BLaER1 treated with 17β-estradiol and CSF1 and Interleukin-3, amounts not matched to agents 10 nM and 100 nM (cell line): ENCODE measurements around the gene PSMD5.

Experiments
- H3K27ac ChIP-seq, 11 experiments: shearing (Covaris generic); formaldehyde crosslinking; 2 replicates each; pipeline ENCODE4 v1.8.1; 2022
- H3K27me3 ChIP-seq, 11 experiments: shearing (Covaris generic); formaldehyde crosslinking; 2 replicates each; pipeline ENCODE4 v1.8.1; 2022
- H3K36me3 ChIP-seq, 11 experiments: shearing (Covaris generic); formaldehyde crosslinking; 2 replicates each; pipeline ENCODE4 v1.8.1; 2022
- H3K4me1 ChIP-seq, 10 experiments: shearing (Covaris generic); formaldehyde crosslinking; 2 replicates each; pipeline ENCODE4 v1.8.1; 2022
- H3K4me2 ChIP-seq, 11 experiments: shearing (Covaris generic); formaldehyde crosslinking; 2 replicates each; pipeline ENCODE4 v1.8.1; 2022
- H3K4me3 ChIP-seq, 10 experiments: shearing (Covaris generic); formaldehyde crosslinking; 2 replicates each; pipeline ENCODE4 v1.8.1; 2022
- H3K9ac ChIP-seq, 11 experiments: shearing (Covaris generic); formaldehyde crosslinking; 2 replicates each; pipeline ENCODE4 v1.8.1; 2022
- H3K9me3 ChIP-seq, 11 experiments: shearing (Covaris generic); formaldehyde crosslinking; replicated peaks in 1 of 11; 2 replicates each; pipeline ENCODE4 v1.8.1; 2022
- H4K20me1 ChIP-seq, 11 experiments: shearing (Covaris generic); formaldehyde crosslinking; 2 replicates each; pipeline ENCODE4 v1.8.1; 2022
- Cebpa-rat ChIP-seq, 11 experiments: shearing (Covaris generic); IDR thresholded peaks; 2 replicates each; pipeline ENCODE4 v1.8.1; 2022

Gene PSMD5

DNA sequence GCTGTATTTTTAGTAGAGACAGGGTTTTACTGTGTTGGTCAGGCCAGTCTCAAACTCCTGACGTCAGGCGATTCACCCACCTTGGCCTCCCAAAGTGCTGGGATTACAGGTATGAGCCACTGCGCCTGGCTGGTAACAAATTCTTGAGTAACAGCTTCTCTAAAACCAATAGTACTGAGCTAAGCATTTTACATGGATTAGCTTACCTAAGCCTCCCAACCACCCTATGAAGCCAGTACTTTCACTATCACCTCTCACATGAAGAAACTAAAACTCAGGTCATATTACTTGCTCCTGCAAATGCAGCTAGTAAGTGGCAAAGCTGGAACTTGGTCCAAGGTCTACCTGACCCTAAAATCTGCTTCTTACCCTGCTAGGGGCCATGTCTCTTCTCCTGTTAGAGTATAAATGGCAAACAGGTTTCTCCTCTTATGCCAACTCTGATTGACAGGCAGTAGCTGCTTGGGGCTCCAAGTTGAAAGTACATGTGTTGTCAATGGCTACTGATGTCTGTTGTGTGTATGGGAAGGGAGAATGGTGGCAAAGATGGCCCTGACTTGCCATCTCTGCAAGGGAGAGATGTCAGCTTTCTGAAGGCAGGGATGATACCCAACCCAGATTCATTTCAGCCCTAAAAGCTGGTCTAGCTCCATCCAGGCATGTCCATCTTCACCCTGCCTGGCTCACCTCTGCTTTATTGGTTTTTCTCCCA lies 30.2 kb upstream of the PSMD5 start:
- H3K36me3 ChIP-seq, result peaks cover 23 to 60% (median 53%) of the 10 kb centered on the region in 11 experiments; a peak in 21 of 22 replicates
- H3K4me3 ChIP-seq, result no peak overlapping the region
- peak overlapping the region in 2 of 11 experiments; percentile 8 to 30; a peak in 2 of 22 replicates for H3K27ac ChIP-seq
- 0 out of 22 replicates have a peak overlapping the region, but pooled peaks of 2 of the 11 experiments have one; percentile 5 to 83 for H3K4me2 ChIP-seq
- no peak for TF ChIP-seq Cebpa-rat (IDR thresholded peaks at IDR 0.05)
- no peaks in the 10 kb centered on the region for H3K27me3 ChIP-seq
- H4K20me1 ChIP-seq, result peaks cover 0 to 9% (median 0%) of the 10 kb centered on the region in 11 experiments; a peak in 1 of 22 replicates
- H3K9ac ChIP-seq, result no peak overlapping the region
- H3K4me1 ChIP-seq, result peaks cover 43 to 62% (median 55%) of the 10 kb centered on the region in 10 experiments
- no peaks in the 10 kb centered on the region for H3K9me3 ChIP-seq

DNA sequence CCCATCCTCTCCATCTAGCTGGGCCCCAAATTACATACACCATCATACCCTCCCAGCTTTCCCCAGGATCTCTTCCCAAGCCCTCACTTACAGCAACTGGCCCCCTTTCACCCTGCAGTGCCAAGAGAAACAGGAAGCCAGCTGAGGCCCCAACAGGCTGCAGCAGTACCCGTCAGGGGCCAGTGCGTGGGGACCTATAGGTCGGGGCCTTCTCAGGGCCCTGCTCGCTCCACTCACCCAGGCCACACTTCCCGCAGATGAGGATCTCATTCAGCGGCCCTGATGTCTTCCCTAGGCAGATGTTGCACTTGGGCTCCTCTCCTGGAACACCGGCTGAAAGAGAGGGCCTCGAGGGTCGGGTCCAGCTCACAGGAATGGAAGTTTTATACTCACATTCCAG lies 27.5 kb upstream of the PSMD5 start:
- Histone ChIP-seq H3K27ac (peak overlapping the region in 8 of 11 experiments; percentile 65 to 79 (median 72); a peak in 15 of 22 replicates), H3K27me3 (no peaks in the 10 kb centered on the region), H3K4me2 (peak overlapping the region; percentile 63 to 91 (median 85); a peak in 20 of 22 replicates), H3K4me3 (no peak overlapping the region), H4K20me1 (peaks cover 0 to 15% (median 0%) of the 10 kb centered on the region in 11 experiments; a peak in 1 of 22 replicates), H3K9ac (peak overlapping the region in 6 of 11 experiments; percentile 2 to 78 (median 70); a peak in 5 of 22 replicates), H3K9me3 (no peaks in the 10 kb centered on the region), H3K4me1 (peaks cover 30 to 48% (median 46%) of the 10 kb centered on the region in 10 experiments), H3K36me3 (peaks cover 41 to 81% (median 77%) of the 10 kb centered on the region in 11 experiments)
- TF ChIP-seq Cebpa-rat (IDR thresholded peaks at IDR 0.05), result no peak

DNA sequence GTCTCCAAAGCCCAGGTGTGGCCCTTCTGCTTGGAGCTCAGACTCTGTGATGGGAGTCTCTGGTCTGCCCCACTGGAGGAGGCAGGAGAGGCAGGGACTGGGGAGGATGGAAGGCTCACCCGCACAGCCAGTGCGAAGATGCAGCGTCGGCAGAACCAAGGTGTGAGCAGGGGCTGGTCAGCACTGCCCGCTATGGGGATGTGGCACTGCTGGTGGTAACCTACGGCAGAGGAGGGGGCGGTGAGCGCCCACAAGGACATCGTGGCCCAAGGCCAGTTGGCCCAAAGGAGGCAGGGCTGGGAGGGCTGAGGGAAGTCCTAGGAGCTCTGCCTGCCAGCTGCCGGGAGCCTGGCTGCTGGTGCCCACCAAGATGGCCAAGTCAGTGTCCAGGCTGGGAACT lies 27.0 kb upstream of the PSMD5 start:
- Histone ChIP-seq H3K27ac (peak overlapping the region in 9 of 11 experiments; percentile 65 to 79 (median 70); a peak in 18 of 22 replicates), H3K9ac (peak overlapping the region in 9 of 11 experiments; percentile 64 to 78 (median 73); a peak in 12 of 22 replicates), H3K27me3 (no peaks in the 10 kb centered on the region), H3K4me3 (peak overlapping the region in 3 of 10 experiments; percentile 61 to 70 (median 64); a peak in 3 of 20 replicates), H3K9me3 (no peaks in the 10 kb centered on the region), H3K4me1 (peaks cover 25 to 43% (median 41%) of the 10 kb centered on the region in 10 experiments), H4K20me1 (peaks cover 0 to 15% (median 0%) of the 10 kb centered on the region in 11 experiments; a peak in 1 of 22 replicates), H3K36me3 (peaks cover 44 to 83% (median 76%) of the 10 kb centered on the region in 11 experiments), H3K4me2 (peak overlapping the region; percentile 63 to 91 (median 85))
- no peak for TF ChIP-seq Cebpa-rat (IDR thresholded peaks at IDR 0.05)

DNA sequence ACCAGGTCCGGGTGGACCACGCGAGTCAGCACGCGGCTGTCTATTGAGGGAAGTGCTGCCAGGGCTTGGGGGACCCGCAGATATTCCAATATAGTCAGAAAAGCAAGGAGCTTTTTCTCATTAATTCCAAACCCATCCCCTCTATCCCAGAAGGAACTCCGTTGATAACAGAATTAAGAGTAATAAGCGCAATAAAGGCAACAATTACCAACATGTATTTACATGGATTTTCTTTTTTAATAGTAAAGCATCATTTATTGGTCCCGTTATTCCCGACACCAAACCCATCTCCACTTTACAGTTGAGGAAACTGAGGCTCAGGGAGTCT lies 26.6 kb upstream of the PSMD5 start:
- Histone ChIP-seq H3K4me1 (peaks cover 21 to 39% (median 37%) of the 10 kb centered on the region in 10 experiments), H4K20me1 (peaks cover 0 to 15% (median 0%) of the 10 kb centered on the region in 11 experiments; a peak in 1 of 22 replicates), H3K36me3 (peaks cover 44 to 82% (median 75%) of the 10 kb centered on the region in 11 experiments), H3K9ac (peak overlapping the region; percentile 64 to 78 (median 72); a peak in 21 of 22 replicates), H3K27ac (peak overlapping the region in 10 of 11 experiments; percentile 57 to 79 (median 70); a peak in 21 of 22 replicates), H3K4me3 (peak overlapping the region; percentile 49 to 70 (median 61)), H3K27me3 (no peaks in the 10 kb centered on the region), H3K4me2 (peak overlapping the region; percentile 63 to 91 (median 85)), H3K9me3 (no peaks in the 10 kb centered on the region)
- no peak for TF ChIP-seq Cebpa-rat (IDR thresholded peaks at IDR 0.05)

DNA sequence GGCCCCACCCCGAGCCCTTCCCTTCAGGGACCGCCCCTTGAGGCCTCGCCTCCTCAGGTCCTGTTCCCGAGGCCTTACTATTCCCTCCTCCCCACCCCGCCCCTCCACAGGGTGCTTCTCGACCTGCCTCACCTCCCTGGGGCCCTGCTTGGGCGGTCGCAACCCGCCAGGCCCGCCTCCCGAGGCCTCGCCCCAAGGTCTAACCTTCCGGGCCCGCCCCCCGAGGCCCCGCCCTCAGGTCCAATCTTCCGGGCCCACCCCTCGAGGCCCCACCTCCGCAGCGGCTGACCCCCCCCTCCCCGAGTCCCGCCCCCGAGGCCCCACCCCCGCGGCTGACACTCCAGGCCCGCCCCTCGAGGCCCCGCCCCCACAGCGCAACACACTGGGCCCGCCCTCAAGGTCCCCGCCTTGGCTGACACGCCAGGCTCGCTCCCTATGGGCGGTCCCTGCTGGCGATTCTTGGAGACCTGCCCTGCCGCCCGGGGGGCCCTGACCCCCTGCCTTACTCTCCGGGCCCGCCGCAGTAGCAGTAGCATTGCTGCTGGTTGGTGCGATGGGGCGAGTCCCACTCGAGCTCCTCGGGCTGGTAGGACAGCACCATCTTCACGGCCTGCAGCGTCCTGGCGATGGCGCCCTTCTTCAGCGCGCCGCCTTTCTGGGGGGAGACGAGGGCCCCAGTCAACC lies 26.1 kb upstream of the PSMD5 start:
- H3K9ac ChIP-seq, result peak overlapping the region; percentile 64 to 78 (median 73); a peak in 21 of 22 replicates
- H4K20me1 ChIP-seq, result peaks cover 0 to 15% (median 0%) of the 10 kb centered on the region in 11 experiments; a peak in 2 of 22 replicates
- no peaks in the 10 kb centered on the region for H3K27me3 ChIP-seq
- peaks cover 20 to 34% (median 32%) of the 10 kb centered on the region in 10 experiments for H3K4me1 ChIP-seq
- peak overlapping the region; percentile 51 to 70 (median 61) for H3K4me3 ChIP-seq
- H3K36me3 ChIP-seq, result peaks cover 44 to 82% (median 75%) of the 10 kb centered on the region in 11 experiments
- H3K4me2 ChIP-seq, result peak overlapping the region; percentile 77 to 94 (median 85)
- H3K9me3 ChIP-seq, result no peaks in the 10 kb centered on the region
- H3K27ac ChIP-seq, result peak overlapping the region; percentile 66 to 79 (median 75); a peak in 21 of 22 replicates
- TF ChIP-seq Cebpa-rat (IDR thresholded peaks at IDR 0.05), result no peak

DNA sequence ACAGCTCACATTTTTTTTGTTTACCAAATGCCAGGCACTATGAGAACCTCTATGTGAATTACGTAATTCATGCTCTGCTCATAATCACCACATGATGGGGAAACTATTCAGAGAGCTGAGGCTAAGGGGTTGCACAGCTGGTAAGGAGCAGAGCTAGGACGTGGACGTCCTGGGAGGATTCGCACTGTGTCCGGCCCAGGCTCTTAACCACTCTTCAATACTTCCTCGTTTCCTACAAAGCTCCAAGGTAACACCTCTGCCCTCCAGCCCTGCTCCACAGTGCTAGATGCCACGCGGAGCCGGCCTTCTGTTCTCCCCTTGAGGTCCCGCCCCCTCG lies 25.6 kb upstream of the PSMD5 start:
- H3K27ac ChIP-seq, result peak overlapping the region; percentile 53 to 77 (median 70); a peak in 20 of 22 replicates
- peak overlapping the region; percentile 32 to 77 (median 66); a peak in 20 of 22 replicates for H3K9ac ChIP-seq
- TF ChIP-seq Cebpa-rat (IDR thresholded peaks at IDR 0.05), result peak in 6 of 11 experiments; percentile 17 to 75 (median 57); a peak in 7 of 22 replicates
- H3K27me3 ChIP-seq, result no peaks in the 10 kb centered on the region
- H3K4me2 ChIP-seq, result peak overlapping the region; percentile 67 to 94 (median 82)
- H3K4me1 ChIP-seq, result peaks cover 20 to 29% (median 27%) of the 10 kb centered on the region in 10 experiments
- H3K9me3 ChIP-seq, result no peaks in the 10 kb centered on the region
- peaks cover 0 to 15% (median 0%) of the 10 kb centered on the region in 11 experiments; a peak in 2 of 22 replicates for H4K20me1 ChIP-seq
- peaks cover 44 to 82% (median 75%) of the 10 kb centered on the region in 11 experiments for H3K36me3 ChIP-seq
- peak overlapping the region; percentile 27 to 64 (median 52); a peak in 18 of 20 replicates for H3K4me3 ChIP-seq

DNA sequence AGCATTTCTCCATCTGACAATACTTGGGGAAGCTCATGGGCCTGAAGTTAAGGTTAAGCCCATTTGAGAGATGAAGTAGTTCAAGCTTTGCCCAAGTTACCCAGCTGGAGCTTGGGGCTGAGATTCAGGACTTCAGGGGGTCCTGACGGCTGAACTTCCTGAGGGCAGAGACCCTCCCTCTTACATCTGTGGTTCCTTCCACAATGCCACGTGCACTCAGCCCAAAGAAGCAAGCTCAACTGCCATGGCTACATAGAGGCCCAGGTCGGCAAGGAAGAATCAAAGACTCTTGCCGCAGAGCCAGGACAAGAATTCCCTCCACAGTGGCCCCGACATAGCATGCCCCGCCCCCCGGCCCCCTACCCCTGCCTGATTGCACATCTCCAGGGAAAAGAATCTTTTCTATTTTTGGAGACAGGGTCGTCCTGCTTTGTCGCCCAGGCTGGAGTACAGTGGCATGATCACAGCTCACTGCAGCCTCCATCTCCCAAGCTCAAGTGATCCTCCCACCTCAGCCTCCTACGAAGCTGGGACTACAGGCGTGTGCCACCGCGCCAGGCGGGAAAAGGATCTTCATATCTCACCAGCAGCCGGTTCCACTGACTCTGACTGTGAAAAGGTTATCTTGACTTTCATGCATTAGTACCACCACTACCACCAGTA lies 25.1 kb upstream of the PSMD5 start:
- TF ChIP-seq Cebpa-rat (IDR thresholded peaks at IDR 0.05), result no peak; a peak in 1 of 22 replicates
- H3K4me2 ChIP-seq, result peak overlapping the region; percentile 67 to 94 (median 82)
- H3K4me3 ChIP-seq, result peak overlapping the region; percentile 27 to 64 (median 52); a peak in 17 of 20 replicates
- H3K9me3 ChIP-seq, result no peaks in the 10 kb centered on the region
- peak overlapping the region in 10 of 11 experiments; percentile 32 to 77 (median 66); a peak in 19 of 22 replicates for H3K9ac ChIP-seq
- no peaks in the 10 kb centered on the region for H3K27me3 ChIP-seq
- H3K4me1 ChIP-seq, result peaks cover 20 to 29% (median 24%) of the 10 kb centered on the region in 10 experiments
- H4K20me1 ChIP-seq, result peaks cover 0 to 16% (median 0%) of the 10 kb centered on the region in 11 experiments; a peak in 2 of 22 replicates
- peak overlapping the region; percentile 53 to 77 (median 70); a peak in 19 of 22 replicates for H3K27ac ChIP-seq
- peaks cover 42 to 82% (median 75%) of the 10 kb centered on the region in 11 experiments for H3K36me3 ChIP-seq

DNA sequence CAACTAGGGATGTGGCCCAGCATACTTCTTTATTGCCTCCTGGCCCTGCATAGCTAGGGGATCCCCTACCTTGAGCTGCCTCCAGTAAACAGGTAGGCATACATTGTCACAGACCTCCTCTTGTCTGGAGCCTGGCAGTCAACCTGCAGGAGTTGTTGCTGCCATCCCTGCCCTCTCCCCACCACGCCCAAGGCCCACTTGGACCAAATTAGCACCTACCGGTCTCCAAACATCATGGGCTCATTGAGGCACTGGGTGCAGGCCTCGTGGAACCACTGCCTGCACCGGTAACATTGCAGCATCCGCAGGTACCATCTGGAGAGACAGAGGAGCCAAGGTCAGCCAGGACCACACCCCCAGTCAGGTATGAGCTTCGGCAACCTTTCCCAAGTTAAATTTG lies 23.9 kb upstream of the PSMD5 start:
- Histone ChIP-seq H3K4me2 (no peak overlapping the region), H3K9me3 (no peaks in the 10 kb centered on the region), H3K27me3 (no peaks in the 10 kb centered on the region), H3K36me3 (peaks cover 46 to 82% (median 75%) of the 10 kb centered on the region in 11 experiments), H3K9ac (no peak overlapping the region), H3K4me1 (peaks cover 20 to 29% (median 24%) of the 10 kb centered on the region in 10 experiments), H4K20me1 (peaks cover 0 to 25% (median 0%) of the 10 kb centered on the region in 11 experiments; a peak in 3 of 22 replicates), H3K4me3 (no peak overlapping the region), H3K27ac (0 out of 22 replicates have a peak overlapping the region, but pooled peaks of 1 of the 11 experiments have one; percentile 11)
- TF ChIP-seq Cebpa-rat (IDR thresholded peaks at IDR 0.05), result no peak
